Measurements from ENCODE around the gene MYEOV. TPM values are rescaled to one million over a fixed set of nuclear protein-coding genes. Genes with fewer than 3 reads are reported as not detected.

MYEOV gene
- total and polyA plus RNA-seq, 2 experiments from 2014 or later: 0.14 TPM; not detected in 1

DNA sequence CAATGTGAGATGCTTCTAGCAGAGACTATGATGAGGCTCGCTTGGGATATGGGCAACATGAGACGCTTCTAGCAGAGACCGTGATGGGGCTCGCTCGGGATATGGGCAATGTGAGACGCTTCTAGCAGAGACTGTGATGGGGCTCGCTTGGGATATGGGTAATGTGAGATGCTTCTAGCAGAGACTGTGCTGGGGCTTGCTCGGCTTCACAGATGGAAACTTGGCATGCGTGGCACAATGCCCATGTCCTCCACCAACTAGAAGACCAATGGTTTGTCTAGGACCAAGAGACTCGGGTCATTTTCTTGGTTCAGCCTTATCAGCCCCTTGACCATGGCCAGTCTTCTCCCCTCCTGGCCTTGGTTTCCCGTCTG, 7.1 kb downstream of the MYEOV start (continued):
- TF ChIP-seq, protein P1, sequence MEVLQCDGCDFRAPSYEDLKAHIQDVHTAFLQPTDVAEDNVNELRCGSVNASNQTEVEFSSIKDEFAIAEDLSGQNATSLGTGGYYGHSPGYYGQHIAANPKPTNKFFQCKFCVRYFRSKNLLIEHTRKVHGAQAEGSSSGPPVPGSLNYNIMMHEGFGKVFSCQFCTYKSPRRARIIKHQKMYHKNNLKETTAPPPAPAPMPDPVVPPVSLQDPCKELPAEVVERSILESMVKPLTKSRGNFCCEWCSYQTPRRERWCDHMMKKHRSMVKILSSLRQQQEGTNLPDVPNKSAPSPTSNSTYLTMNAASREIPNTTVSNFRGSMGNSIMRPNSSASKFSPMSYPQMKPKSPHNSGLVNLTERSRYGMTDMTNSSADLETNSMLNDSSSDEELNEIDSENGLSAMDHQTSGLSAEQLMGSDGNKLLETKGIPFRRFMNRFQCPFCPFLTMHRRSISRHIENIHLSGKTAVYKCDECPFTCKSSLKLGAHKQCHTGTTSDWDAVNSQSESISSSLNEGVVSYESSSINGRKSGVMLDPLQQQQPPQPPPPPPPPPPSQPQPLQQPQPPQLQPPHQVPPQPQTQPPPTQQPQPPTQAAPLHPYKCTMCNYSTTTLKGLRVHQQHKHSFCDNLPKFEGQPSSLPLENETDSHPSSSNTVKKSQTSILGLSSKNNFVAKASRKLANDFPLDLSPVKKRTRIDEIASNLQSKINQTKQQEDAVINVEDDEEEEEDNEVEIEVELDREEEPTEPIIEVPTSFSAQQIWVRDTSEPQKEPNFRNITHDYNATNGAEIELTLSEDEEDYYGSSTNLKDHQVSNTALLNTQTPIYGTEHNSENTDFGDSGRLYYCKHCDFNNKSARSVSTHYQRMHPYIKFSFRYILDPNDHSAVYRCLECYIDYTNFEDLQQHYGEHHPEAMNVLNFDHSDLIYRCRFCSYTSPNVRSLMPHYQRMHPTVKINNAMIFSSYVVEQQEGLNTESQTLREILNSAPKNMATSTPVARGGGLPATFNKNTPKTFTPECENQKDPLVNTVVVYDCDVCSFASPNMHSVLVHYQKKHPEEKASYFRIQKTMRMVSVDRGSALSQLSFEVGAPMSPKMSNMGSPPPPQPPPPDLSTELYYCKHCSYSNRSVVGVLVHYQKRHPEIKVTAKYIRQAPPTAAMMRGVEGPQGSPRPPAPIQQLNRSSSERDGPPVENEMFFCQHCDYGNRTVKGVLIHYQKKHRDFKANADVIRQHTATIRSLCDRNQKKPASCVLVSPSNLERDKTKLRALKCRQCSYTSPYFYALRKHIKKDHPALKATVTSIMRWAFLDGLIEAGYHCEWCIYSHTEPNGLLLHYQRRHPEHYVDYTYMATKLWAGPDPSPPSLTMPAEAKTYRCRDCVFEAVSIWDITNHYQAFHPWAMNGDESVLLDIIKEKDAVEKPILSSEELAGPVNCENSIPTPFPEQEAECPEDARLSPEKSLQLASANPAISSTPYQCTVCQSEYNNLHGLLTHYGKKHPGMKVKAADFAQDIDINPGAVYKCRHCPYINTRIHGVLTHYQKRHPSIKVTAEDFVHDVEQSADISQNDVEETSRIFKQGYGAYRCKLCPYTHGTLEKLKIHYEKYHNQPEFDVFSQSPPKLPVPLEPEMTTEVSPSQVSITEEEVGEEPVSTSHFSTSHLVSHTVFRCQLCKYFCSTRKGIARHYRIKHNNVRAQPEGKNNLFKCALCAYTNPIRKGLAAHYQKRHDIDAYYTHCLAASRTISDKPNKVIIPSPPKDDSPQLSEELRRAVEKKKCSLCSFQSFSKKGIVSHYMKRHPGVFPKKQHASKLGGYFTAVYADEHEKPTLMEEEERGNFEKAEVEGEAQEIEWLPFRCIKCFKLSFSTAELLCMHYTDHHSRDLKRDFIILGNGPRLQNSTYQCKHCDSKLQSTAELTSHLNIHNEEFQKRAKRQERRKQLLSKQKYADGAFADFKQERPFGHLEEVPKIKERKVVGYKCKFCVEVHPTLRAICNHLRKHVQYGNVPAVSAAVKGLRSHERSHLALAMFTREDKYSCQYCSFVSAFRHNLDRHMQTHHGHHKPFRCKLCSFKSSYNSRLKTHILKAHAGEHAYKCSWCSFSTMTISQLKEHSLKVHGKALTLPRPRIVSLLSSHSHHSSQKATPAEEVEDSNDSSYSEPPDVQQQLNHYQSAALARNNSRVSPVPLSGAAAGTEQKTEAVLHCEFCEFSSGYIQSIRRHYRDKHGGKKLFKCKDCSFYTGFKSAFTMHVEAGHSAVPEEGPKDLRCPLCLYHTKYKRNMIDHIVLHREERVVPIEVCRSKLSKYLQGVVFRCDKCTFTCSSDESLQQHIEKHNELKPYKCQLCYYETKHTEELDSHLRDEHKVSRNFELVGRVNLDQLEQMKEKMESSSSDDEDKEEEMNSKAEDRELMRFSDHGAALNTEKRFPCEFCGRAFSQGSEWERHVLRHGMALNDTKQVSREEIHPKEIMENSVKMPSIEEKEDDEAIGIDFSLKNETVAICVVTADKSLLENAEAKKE (CRISPR knock-in tag; IDR thresholded peaks at IDR 0.05): no peak
- no peak for TF ChIP-seq ZNF114 (CRISPR knock-in tag; IDR thresholded peaks at IDR 0.05)

- Histone ChIP-seq H3K4me2 (no peak overlapping the region), H3K36me3 (ENCODE audit: insufficient read depth) (no peaks in the 10 kb centered on the region), H3K79me2 (replicated peaks; ENCODE audit: insufficient read depth) (no peaks in the 10 kb centered on the region), H3K27ac (ENCODE audit: low read depth) (no peak overlapping the region), H3K4me3 (no peak overlapping the region), H3K4me1 (ENCODE audit: insufficient read depth) (no peaks in the 10 kb centered on the region), H4K20me1 (replicated peaks; ENCODE audit: insufficient read depth) (no peaks in the 10 kb centered on the region), H2AFZ (no peak overlapping the region), H3F3A (replicated peaks; ENCODE audit: low read depth) (no peaks in the 10 kb centered on the region), H3K9me2 (ENCODE audit: insufficient read depth) (no peaks in the 10 kb centered on the region), H3K27me3 (ENCODE audit: insufficient read depth) (no peaks in the 10 kb centered on the region)
- Mint-ChIP-seq H3K36me3 (ENCODE audit: low read depth) (no peaks in the 10 kb centered on the region), H3K27me3 (ENCODE audit: insufficient read depth, low read depth, poor library complexity) (peaks cover 5% of the 10 kb centered on the region), H3K4me3 (no peak overlapping the region), H3K9me3 (no peaks in the 10 kb centered on the region), H3K27ac (no peak overlapping the region), H3K4me1 (peaks cover 3% of the 10 kb centered on the region; the same call in 2 of the 3 replicates)
- DNase-seq (ENCODE audit: low spot score) (no peak), ATAC-seq (no peak)
- TF ChIP-seq, protein P1 (CRISPR knock-in tag; IDR thresholded peaks at IDR 0.05): no peak
- TF ChIP-seq POLR2AphosphoS5 (IDR thresholded peaks at IDR 0.05; ENCODE audit: low read depth) (no peak), CREB1 (CRISPR knock-in tag; IDR thresholded peaks at IDR 0.05; ENCODE audit: low read depth) (no peak), EZH2 (IDR thresholded peaks at IDR 0.05; ENCODE audit: low read depth, unreplicated experiment) (no peak)
Observed at GRCh38 chr11:69301455-69302401, 7.8 kb downstream of the MYEOV start.
